ENCODE measurements around the gene NKAIN2.
"Not testable (repeated sequence)": the region's sequence is repeated elsewhere in the genome, so short reads cannot be mapped to it uniquely, and the experiment has no call there.

Gene NKAIN2

DNA sequence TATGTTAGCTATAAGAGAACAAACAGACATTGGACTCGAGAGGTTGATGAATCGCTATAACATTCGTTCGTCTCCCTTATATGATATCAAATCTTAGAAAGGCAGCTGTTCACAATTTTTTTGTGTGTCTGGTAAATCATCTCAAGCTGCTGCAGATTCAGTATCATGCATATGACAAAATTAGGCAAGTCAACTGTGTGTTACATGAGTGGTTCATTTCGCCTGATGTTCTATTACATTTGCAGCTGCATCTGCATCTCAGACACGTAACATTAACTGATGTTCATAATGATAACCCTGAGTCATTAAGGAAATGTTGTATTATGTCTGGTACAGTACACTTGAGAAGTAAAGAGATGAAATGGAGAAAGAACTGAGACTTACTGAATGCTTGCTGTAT, 92.1 kb downstream of the NKAIN2 start:
- DNase-seq (ENCODE audit: low read depth), result no peak

DNA sequence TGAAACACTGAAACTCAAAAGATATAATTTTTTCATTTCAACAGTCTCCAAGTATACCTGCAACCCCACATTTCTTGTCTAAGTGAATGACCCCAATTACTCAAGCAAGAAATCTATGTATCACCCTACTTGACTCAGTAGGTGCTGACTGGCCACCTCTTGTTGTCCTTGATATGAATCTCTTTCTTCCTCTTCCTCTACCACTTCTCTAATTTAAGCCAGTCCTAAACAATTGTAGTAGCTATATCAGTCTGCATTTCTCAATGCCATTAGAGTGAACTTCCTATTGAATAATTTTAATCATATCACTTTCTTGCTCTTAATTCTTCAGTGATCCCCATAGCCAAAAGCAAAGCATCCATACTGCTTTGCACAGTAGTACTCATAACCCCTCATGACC, 93.2 kb downstream of the NKAIN2 start:
- DNase-seq (ENCODE audit: low read depth), result no peak

DNA sequence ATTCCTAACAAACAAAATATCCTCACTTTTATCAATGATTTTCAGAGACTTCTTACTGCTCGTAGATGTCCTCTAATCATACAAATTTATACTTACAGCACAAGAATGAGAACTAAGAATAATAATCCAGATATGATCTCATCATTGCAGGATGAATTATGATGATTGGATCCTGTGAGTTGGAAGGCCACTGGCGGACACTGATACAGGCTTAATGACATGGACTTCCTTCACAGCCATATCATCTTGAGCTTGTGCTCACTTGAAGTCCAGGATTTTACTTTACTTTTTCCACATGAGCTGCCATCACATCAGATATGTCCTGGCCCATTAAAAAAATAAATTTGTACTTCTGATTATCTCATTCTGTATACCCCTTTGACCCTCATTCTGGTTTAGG, 94.3 kb downstream of the NKAIN2 start:
- no peak for DNase-seq (ENCODE audit: low read depth)

DNA sequence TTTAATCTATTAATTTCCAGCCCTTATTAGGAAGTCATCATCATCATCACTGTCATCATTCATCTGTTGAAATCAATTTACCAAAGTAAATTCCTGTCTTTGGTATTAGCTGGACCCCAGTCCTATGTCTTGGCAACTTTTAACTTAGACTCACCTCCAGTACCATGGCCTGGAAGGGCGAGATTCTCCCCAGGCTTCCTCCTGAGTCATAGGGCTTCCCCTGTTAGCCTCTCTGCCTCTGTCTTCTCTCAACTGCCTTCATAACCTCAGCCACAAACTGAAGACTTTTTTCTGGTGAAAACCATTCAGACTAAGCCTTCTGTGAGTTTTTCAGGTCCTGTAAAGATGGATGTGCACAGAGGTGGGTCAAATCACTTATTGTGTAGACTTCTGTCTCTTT, 95.0 kb downstream of the NKAIN2 start:
- DNase-seq (ENCODE audit: low read depth), result no peak

DNA sequence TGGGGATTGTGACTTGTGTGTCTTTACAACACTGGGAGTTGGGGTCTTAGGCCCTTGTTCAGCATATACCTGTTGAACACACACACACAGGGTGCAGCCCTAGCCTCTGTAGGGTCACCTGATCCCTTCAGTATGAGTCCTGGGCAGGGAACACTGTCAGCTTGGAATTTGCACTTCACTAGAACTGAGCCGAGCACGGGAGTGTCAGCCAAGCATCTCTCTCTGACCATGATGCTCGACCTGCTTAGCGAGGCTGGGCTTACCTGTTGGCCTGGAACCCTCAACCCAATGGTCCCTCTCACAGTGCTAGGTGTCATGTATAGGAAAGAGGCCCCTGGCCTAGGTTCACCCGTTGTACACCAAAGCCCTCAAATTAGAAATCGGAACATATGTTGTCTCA, 96.1 kb downstream of the NKAIN2 start:
- DNase-seq (ENCODE audit: low read depth), result no peak

DNA sequence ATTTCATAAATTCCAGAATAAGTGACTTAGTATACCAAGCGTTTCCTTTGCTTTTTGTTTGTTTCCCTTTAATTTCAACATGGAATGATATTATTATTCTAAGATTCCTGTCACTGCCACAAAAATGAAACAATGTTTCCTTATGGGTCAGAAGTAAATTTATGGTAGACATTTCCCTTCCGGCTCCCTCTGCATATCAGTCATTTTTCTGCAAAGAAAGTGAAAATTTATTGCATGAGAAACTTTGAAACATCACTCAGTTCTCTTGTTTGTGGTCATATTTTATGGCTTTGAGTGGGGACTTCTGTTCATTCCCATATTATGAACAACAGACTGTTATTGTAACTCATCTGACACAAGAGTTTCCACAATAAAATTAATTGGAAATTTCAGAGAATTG, 97.8 kb downstream of the NKAIN2 start:
- DNase-seq (ENCODE audit: low read depth), result no peak

DNA sequence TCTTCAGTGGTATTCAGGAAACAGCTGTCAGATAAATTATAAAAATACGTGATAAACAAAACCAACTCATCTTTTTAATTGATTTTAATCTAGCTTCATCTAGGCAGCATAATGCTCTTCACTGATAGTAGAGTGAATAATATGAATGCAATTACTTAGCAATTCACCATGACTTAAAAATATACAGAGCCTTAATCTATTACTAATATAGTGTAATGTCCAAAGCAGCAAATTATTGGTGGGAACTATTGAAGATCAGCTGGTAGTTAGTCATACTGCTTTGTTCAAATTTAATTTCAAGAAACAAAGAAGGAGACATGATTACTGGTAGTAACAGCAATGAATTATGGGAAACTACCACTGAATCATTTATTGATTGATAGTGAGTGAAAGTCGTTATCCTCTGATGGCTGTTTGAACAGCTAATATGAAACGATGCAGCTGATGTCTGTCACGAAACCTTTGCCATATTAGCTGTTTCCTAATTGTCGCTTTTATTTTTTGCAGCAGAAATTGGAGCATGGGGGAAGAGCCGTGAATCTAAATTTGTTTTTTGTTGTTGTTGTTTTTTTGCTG, 99.2 kb downstream of the NKAIN2 start:
- no peak for DNase-seq (ENCODE audit: low read depth)

DNA sequence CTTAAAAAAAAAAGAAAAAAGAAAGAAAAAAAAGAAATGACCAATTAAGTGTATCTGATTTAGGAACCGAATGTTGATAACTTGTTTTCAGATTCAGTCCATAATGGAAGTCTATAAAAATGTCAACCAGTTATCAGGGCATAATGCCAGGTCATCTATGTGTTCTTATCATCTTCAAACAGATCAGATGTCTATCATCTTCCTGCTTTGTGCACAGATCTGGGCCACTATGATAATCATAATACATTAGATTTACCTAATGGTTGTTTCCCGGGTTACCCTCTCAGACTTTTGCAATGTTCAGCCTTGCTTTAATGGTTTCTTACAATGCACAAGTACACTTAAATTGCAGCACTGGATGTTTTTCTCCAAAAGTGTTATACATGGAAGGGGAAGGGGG, 100.6 kb downstream of the NKAIN2 start:
- no peak for DNase-seq (ENCODE audit: low read depth)

DNA sequence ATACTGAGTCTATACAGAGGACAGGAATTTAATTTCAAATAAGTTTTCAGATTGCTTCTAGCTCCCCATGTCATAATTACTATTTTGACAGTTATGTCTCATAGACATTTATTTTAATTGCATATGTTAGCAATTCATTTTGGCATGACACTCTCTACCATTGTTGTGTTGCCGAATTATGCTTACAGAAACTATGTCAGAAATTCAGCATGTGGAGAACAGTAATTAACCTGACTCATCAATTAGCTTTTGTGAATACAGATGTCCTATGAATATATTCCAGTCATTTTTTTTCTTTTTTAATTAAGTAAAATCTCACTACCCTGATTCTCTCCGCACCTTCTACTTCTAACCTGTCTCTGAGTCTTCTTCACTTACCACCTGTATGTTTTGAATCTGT, 105.1 kb downstream of the NKAIN2 start:
- DNase-seq (ENCODE audit: low read depth), result no peak

DNA sequence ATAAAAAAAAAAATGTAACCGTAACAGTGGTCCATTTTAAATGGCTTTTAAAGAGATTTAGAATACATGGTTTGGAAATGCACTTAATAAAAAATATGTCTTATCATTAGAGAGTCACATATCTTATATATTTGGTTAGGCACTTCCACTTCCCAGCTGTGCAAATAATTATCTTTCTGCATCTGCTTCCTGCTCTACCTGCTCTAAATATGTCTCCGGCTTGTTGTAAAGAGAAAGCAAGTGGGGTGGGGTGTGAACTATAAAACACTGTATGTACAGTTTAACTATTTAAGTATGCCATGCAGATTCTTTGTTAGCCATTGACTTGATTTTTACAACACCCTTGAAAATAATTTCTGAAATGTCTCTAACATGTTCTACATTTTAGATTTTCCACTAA, 106.3 kb downstream of the NKAIN2 start:
- DNase-seq (ENCODE audit: low read depth), result no peak

DNA sequence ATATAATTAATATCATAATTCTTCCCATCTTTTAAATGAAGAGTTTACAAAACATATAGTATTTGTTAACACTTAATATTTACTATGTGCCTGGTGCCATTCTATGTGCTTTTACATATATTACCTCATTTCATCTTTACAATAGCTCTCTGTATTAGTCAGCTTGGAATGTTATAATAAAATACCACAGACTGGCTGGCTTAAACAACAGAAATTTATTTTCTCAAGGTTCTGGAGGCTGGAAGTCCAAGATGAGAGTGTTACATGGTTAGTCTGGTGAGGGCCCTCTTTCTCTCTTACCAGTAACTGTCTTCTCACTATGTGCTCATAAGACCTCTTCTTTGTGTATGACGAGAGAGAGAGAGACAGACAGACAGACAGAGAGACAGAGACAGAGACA, 110.2 kb downstream of the NKAIN2 start:
- no peak for DNase-seq (ENCODE audit: low read depth)

DNA sequence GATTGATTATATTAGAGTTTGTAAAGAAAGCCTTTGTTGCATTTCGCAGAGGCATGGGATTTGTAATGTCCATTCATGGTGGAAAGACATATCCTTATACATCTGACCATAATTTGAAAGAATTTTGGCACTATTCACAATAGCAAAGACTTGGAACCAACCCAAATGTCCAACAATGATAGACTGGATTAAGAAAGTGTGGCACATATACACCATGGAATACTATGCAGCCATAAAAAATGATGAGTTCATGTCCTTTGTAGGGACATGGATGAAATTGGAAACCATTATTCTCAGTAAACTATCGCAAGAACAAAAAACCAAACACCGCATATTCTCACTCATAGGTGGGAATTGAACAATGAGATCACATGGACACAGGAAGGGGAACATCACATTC, 119.7 kb downstream of the NKAIN2 start:
- not testable (repeated sequence) for DNase-seq (ENCODE audit: low read depth)

DNA sequence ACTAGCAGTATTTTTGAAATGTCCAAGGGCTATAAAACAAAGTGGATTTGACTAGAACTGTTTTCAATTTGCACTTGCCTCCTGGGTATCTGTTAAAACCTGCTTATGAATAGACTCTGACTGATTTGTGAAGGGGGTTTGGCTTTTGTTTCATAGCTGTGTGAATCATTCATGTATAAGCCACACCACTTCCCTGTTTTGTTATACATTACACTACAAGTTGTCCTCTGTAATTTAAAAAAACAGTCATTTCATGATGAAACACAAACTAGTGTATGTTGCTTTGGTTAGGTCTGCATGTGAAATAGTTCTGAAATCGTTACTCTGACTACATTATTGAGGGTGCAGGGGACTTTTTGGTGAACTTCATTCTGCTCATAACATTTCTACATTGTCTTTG, 121.7 kb downstream of the NKAIN2 start:
- DNase-seq (ENCODE audit: low read depth), result no peak

DNA sequence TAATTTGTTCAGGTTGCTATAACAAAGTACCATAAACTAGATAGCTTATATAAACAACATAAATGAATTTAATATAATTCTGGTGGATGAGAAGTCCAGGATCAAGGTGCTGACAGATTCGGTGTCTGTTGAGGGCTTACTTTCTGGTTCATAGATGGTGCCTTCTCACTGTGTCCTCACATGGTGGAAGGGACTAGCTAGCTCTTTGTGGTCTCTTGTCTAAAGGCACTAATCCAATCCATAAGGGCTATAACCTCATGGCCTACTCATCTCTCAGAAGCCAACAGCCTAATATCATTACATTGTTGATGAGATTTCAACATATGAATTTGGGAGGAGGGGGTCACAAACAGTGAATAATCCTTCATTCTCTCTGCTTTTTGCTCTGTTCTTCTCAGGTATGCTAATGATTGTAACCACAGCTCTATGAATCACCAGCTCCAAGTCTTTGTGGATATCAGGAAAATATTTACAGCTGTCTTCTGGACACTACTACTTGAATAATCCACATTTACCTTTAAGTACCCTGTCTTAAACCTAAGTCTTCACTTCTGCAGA, 122.3 kb downstream of the NKAIN2 start:
- DNase-seq (ENCODE audit: low read depth), result no peak

DNA sequence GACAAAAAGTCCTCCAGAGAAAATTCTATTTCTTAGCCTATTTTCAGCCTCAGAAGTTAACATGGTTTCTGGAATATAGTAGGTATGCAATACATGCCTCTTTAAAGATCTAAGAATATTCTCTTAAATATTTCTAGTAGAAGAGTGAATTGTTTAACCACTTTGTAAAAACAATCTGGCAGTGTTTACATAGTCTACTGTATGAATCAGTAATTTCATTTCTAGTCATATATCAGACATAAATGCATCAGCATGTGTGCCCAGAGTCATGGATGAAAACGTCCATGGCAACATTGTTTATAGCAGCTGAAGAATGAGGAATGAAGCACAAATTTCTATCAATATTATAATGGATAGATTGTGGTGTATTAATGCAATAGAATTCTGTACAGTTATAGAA, 124.9 kb downstream of the NKAIN2 start:
- no peak for DNase-seq (ENCODE audit: low read depth)

DNA sequence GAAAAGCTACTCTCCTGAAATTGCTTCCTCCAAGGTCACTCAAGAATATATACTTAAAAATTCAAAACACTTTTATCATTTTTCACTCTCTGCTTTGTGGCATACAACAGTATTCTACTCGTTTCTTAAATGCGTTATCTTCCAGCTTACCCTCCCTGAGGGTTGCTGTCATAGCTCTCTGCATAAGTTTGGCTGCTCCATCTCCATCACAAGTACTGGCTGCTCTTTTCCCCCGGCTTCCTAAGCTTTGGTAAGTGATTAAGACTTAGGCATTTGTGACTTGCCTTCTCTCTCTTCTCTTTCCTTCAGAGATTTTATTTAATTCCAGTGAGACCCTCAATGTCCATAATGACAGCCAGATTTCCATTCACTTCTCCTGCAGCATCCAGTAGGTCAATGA, 128.3 kb downstream of the NKAIN2 start:
- no peak for DNase-seq (ENCODE audit: low read depth)

DNA sequence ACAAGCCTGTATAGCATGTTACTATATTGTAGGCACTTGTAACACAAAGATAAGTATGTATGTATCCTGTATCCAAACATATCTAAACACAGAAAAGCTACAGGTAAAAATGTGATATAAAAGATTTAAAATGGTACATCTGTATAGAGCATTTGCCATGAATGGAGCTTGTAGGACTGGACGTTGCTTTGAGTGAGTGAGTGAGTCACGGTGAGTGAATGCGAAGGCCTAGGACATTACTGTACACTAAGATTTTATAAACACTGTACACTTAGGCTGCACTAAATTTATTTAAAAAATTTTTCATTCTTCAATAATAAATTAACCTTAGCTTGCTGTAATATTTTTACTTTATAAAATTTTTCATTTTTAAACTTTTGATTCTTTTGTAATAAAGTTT, 136.9 kb downstream of the NKAIN2 start:
- no peak for DNase-seq (ENCODE audit: low read depth)

DNA sequence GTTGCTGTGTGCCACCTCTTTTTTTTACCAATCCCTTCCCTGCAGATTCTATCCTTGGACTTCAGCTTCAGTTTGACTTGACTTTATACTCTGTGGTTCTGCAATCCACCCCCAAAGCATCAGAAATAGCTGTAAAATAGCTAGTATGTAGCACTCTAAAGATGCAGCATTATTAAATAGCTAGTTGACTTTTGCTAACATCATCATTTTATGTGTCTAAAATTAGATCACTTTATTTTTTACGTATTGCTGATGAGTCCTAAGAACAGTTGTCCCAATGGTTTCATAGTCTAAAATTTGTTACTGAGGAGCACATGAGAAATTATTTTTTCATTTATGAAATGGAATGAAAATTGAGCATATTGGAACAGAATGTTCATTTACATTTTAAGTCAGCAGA, 138.2 kb downstream of the NKAIN2 start:
- DNase-seq (ENCODE audit: low read depth), result no peak

DNA sequence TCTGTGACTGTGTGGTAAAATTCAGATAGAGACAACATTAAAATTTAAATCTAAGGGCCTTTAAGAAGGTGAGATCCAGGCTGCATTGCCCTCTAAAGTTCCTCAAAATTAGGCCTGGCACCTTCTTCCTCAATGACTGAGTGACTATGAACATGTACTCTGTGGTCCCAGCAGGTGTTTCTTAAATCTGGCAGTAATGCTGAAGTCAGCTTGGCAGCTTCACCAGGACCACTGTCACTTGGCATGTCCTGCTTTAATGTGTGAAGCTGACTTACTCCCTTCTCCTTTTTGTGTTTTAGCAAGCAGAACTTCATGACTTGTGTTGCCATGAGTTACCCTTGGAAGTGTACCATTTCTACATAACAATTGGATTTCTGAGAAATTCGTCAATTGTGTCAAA, 141.7 kb downstream of the NKAIN2 start:
- DNase-seq (ENCODE audit: low read depth), result no peak

DNA sequence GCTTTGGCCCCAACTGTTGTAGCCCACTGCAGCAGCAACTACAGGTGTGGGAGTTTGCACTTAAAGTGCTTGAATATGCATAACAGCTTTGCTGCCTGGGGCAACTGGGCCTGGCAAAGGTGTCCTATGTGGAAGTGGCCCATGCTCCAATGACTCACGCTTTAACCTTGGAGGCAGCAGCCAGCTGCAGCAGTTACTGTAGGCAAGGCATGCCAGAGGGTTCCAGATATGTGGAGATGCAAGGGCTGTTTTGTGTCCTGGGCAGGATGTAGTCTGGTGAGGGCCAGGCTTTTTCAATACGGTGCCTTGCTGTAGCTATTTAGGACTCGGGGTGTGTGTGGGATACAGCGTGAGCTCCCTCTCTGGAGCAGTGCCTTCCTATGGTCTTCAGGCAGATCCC, 150.3 kb downstream of the NKAIN2 start:
- no peak for DNase-seq (ENCODE audit: low read depth)

DNA sequence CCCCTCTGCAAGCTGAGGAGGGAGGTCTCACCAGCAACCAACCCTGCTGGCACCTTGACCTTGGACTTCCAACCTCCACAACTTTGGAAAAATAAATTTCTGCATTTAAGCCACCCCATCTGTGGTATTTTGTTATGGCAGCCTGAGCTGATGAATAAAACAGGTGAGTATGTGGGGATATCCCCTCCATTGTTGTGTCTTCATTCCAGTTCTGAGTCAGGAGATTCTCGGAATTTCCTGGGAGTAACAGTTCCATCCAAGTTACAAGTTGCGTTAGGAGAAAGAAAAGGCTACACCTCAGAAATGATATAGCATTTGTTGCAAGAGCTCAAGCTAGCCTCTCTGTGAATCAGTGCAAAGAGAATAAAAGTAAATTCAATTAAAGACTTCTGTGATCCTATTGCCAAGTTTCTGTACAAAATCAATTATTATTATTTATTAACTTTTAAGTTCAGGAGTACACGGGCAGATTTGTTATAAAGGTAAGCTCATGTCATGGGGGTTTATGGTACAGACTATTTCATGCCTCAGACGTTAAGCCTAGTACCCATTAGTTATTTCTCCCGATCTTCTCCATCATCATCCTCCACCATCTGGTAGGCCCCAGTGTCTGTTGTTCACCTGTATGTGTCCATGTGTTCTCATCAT, 153.0 kb downstream of the NKAIN2 start:
- no peak for DNase-seq (ENCODE audit: low read depth)

DNA sequence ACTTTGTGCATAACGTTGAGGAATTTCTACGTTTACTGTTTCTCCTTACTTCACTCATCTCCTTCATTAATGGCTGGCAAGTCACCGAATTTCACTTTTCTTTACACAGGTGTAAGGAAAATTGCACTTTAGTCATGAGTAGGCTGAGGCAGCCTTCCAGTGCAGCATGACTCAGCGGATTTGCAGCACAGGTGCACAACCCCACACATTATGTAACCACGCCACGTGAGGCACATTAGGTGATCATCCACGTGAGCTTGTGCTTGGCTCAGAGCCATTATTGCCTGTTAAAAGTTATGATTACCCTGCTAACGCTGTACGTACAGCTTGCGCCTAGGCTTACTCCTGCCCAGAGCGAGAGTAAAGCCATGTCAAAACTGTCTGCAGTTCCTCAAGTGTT, 158.8 kb downstream of the NKAIN2 start:
- no peak for DNase-seq (ENCODE audit: low read depth)

DNA sequence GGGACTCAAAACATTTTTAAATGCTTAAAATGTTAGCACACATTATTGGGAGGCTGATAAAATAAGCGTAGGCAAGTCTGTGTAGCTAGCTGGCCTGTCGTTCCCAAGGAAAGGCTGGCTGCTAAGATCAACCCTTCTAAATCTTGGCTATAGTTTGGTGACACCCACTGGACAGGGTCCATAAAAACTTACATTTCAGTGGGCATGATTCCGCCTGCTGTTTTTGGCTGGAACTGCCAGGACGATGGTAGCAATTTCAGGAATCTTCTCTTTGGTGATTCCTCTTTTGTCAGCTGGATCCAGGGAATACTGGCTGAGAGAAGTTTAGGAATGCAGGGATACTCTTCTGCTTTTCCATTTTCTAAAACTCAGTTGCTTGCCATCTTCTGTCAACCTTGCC, 162.2 kb downstream of the NKAIN2 start:
- no peak for DNase-seq (ENCODE audit: low read depth)

DNA sequence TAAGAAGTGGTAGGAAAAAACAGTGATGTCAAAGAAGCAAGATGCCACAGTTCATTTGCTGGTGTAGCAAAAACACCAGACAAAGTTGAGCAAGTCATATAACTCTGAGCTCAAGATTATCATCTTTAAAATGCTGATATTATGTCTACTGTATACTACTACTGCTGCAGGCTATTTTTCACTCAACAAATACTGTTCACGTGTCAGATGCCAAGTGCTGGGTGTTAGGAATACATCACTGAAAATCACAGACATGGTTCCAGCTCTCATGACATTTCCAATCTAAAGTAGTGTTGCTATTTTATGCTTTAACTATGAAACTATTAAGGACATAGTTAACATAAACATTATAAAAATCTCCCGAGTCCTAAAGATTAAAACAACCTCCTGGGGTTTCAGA, 163.0 kb downstream of the NKAIN2 start:
- no peak for DNase-seq (ENCODE audit: low read depth)

All from activated T-helper 1 cell treated with Interleukin-2 at 50 U/mL for 16 hours (primary cell).